Fibroblast of lung (primary cell): ENCODE results near the gene ACTR1B. TPM values are rescaled to one million over a fixed set of nuclear protein-coding genes. Genes with fewer than 3 reads are reported as not detected.

Experiments used
- DNase-seq, 2 donors: peaks; one replicate each; pipeline versions ENCODE4 v3.0.0 to v3.0.0-alpha.2; 2010; ENCODE audit warnings: low read depth in 2 of 2
- H2AFZ ChIP-seq: 2 replicates; pipeline ENCODE4 v1.5.1; 2012; ENCODE audit warnings: low read length, control low read depth, inconsistent platforms
- H3K27ac ChIP-seq: 2 replicates; pipeline ENCODE4 v1.5.1; 2011; ENCODE audit warnings: low read length, control low read depth; ENCODE audit not compliant: insufficient read depth
- H3K27me3 ChIP-seq: 2 replicates; pipeline ENCODE4 v1.5.1; 2011; ENCODE audit warnings: mild to moderate bottlenecking, low read length; ENCODE audit not compliant: control insufficient read depth, insufficient read depth
- H3K36me3 ChIP-seq: 2 replicates; pipeline ENCODE4 v1.5.1; 2011; ENCODE audit warnings: low read length; ENCODE audit not compliant: control insufficient read depth, insufficient read depth
- H3K4me1 ChIP-seq: 2 replicates; pipeline ENCODE4 v1.5.1; 2011; ENCODE audit warnings: low read length; ENCODE audit not compliant: control insufficient read depth, insufficient read depth; ENCODE audit errors: extremely low read depth
- H3K4me2 ChIP-seq: 2 replicates; pipeline ENCODE4 v1.5.1; 2011; ENCODE audit warnings: low read length, control low read depth; ENCODE audit not compliant: insufficient read depth; ENCODE audit errors: extremely low read depth
- H3K4me3 ChIP-seq, 4 experiments: fragments of 200-600 bp in 1 of 4; sonication (generic) in 1 of 4; replicated peaks in 1 of 4; 2 replicates each; pipeline ENCODE4 v1.5.1; 2011 to 2016; ENCODE audit warnings: low read length in 4 of 4, low read depth in 3 of 4, mild to moderate bottlenecking in 3 of 4, control low read depth in 2 of 4, inconsistent platforms in 1 of 4, mixed read lengths in 1 of 4; ENCODE audit not compliant: insufficient read depth in 1 of 4; ENCODE audit errors: control extremely low read depth in 1 of 4
- H3K79me2 ChIP-seq: 2 replicates; pipeline ENCODE4 v1.5.1; 2012; ENCODE audit warnings: mild to moderate bottlenecking, low read length, inconsistent platforms; ENCODE audit not compliant: control insufficient read depth, insufficient read depth
- H3K9ac ChIP-seq: 2 replicates; pipeline ENCODE4 v1.5.1; 2011; ENCODE audit warnings: mild to moderate bottlenecking, low read length, control low read depth; ENCODE audit not compliant: insufficient read depth
- H3K9me3 ChIP-seq: 2 replicates; pipeline ENCODE4 v1.5.1; 2012; ENCODE audit warnings: low read depth, low read length; ENCODE audit not compliant: control insufficient read depth, insufficient read depth
- H4K20me1 ChIP-seq: 2 replicates; pipeline ENCODE4 v1.5.1; 2011; ENCODE audit warnings: low read length; ENCODE audit not compliant: control insufficient read depth, insufficient read depth; ENCODE audit errors: extremely low read depth
- EZH2 ChIP-seq: IDR thresholded peaks from 2 replicates; pipeline ENCODE4 v1.5.1; 2012; ENCODE audit warnings: low read length, control low read depth, mild to moderate bottlenecking; ENCODE audit errors: missing control alignments
- polyA plus RNA-seq, 2 donors: library from polyadenylated mRNA; depleted of rRNA in 1 of 2; stranded (reverse) in 1 of 2; unstranded in 1 of 2; fragments of >200 nt; gene quantifications; 2 replicates each; pipeline ENCODE4 v1.2.1, GENCODE V29; 2011 to 2012; ENCODE audit warnings: missing spikeins in 1 of 2
- total RNA-seq: library from RNA; depleted of rRNA; stranded (reverse); fragments of >200 nt; gene quantifications from 2 replicates; pipeline ENCODE4 v1.2.1, GENCODE V29; 2014
- TF ChIP-seq, protein P1 (sequence below), 2 donors: IDR thresholded peaks in 1 of 2; conservative IDR thresholded peaks in 1 of 2; 1 replicate in 1 of 2; 2 replicates in 1 of 2; pipeline ENCODE4 v1.5.1; 2011 to 2012; ENCODE audit warnings: low read length in 2 of 2, control low read depth in 1 of 2, inconsistent platforms in 1 of 2, low read depth in 1 of 2, mild to moderate bottlenecking in 1 of 2

Gene ACTR1B
- total and polyA plus RNA-seq, 2 donors (not counting 1 experiment from before 2014, with no cell fraction given) = 38.3 to 69.9 TPM

GRCh38 chr2:97697252-97698235 is 33.7 kb upstream of the ACTR1B start:
- Histone ChIP-seq H3K4me1 (no peaks in the 10 kb centered on the region), H3K4me3 (peak overlapping the region in 2 of 4 experiments; percentile 15 to 32), H3K4me2 (peak overlapping the region; percentile 78), H3K27ac (no peak overlapping the region), H3K27me3 (no peaks in the 10 kb centered on the region), H3K36me3 (no peaks in the 10 kb centered on the region), H2AFZ (peak overlapping the region; percentile 62), H3K79me2 (no peaks in the 10 kb centered on the region), H4K20me1 (no peaks in the 10 kb centered on the region), H3K9me3 (no peaks in the 10 kb centered on the region), H3K9ac (no peak overlapping the region)
- peak; percentile 60 to 81 for DNase-seq
- TF ChIP-seq EZH2 = no peak
- TF ChIP-seq, protein P1, sequence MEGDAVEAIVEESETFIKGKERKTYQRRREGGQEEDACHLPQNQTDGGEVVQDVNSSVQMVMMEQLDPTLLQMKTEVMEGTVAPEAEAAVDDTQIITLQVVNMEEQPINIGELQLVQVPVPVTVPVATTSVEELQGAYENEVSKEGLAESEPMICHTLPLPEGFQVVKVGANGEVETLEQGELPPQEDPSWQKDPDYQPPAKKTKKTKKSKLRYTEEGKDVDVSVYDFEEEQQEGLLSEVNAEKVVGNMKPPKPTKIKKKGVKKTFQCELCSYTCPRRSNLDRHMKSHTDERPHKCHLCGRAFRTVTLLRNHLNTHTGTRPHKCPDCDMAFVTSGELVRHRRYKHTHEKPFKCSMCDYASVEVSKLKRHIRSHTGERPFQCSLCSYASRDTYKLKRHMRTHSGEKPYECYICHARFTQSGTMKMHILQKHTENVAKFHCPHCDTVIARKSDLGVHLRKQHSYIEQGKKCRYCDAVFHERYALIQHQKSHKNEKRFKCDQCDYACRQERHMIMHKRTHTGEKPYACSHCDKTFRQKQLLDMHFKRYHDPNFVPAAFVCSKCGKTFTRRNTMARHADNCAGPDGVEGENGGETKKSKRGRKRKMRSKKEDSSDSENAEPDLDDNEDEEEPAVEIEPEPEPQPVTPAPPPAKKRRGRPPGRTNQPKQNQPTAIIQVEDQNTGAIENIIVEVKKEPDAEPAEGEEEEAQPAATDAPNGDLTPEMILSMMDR (conservative IDR thresholded peaks at IDR 0.05 in 1 of 2, IDR thresholded peaks at IDR 0.05 in 1 of 2; ENCODE audit: low read depth in 1 of 2, low read length in 2 of 2) = peak; percentile 93 to 94

DNA sequence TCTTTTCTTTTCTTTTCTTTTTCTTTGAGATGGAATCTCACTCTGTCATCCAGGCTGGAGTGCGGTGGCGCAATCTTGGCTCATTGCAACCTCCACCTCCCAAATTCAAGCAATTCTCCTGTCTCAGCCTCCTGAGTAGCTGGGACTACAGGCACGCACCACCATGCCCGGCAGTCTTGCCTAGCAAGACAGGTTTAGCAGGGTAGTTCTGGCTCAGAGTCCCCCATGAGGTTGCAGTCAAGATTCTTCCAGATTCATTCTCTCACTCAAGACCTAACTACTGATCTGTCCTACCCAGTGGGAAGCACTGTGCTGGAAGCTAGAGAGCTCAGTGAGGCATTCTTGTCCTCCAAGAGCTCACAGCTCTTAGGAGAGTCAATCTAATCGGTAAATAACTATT is 31.9 kb upstream of the ACTR1B start:
- Histone ChIP-seq H4K20me1 (no peaks in the 10 kb centered on the region), H3K36me3 (no peaks in the 10 kb centered on the region), H3K4me1 (no peaks in the 10 kb centered on the region), H3K9ac (no peak overlapping the region), H2AFZ (no peak overlapping the region), H3K9me3 (no peaks in the 10 kb centered on the region), H3K27me3 (no peaks in the 10 kb centered on the region), H3K79me2 (no peaks in the 10 kb centered on the region), H3K4me2 (no peak overlapping the region), H3K27ac (no peak overlapping the region), H3K4me3 (no peak overlapping the region)
- TF ChIP-seq, protein P1 (conservative IDR thresholded peaks at IDR 0.05 in 1 of 2, IDR thresholded peaks at IDR 0.05 in 1 of 2; ENCODE audit: low read depth in 1 of 2, low read length in 2 of 2) = no peak
- TF ChIP-seq EZH2 = no peak
- DNase-seq = no peak

GRCh38 chr2:97693476-97693875 is 29.6 kb upstream of the ACTR1B start:
- no peaks in the 10 kb centered on the region for H3K27me3 ChIP-seq
- H3K9ac ChIP-seq = no peak overlapping the region
- no peak overlapping the region for H3K27ac ChIP-seq
- H4K20me1 ChIP-seq = no peaks in the 10 kb centered on the region
- H3K4me1 ChIP-seq = no peaks in the 10 kb centered on the region
- no peak for TF ChIP-seq EZH2
- TF ChIP-seq, protein P1 (conservative IDR thresholded peaks at IDR 0.05 in 1 of 2, IDR thresholded peaks at IDR 0.05 in 1 of 2; ENCODE audit: low read depth in 1 of 2, low read length in 2 of 2) = no peak
- DNase-seq = peak; percentile 14 to 17
- no peak overlapping the region for H3K4me3 ChIP-seq
- no peaks in the 10 kb centered on the region for H3K79me2 ChIP-seq
- H3K36me3 ChIP-seq = no peaks in the 10 kb centered on the region
- H3K9me3 ChIP-seq = no peaks in the 10 kb centered on the region
- no peak overlapping the region for H3K4me2 ChIP-seq
- H2AFZ ChIP-seq = no peak overlapping the region
